SK-MEL-5 (cell line): Measurements from ENCODE around the gene ZSWIM8. TPM values are rescaled to one million over a fixed set of nuclear protein-coding genes. Genes with fewer than 3 reads are reported as not detected.
"Not testable (repeated sequence)": the region's sequence is repeated elsewhere in the genome, so short reads cannot be mapped to it uniquely, and the experiment has no call there.

Source experiments
- DNase-seq: peaks from one replicate; pipeline ENCODE4 v3.0.0-alpha.2; 2016; ENCODE audit warnings: low read depth, low spot score
- in situ Hi-C: cut with HindIII; loops from 2 replicates; pipeline ENCODE4 v1.10.0; 2016; ENCODE audit warnings: low sequenced_read_pairs, high pct_unique_total_duplicates, low pct_unique_long_range_greater_than_20kb
- total RNA-seq: library from RNA; depleted of rRNA; stranded (reverse); fragments of >200 nt; shearing (Covaris generic); gene quantifications from 2 replicates; pipeline ENCODE4 v1.2.3, GENCODE V29; 2014

ZSWIM8 gene
- total RNA-seq, 1 experiment from 2014 or later, result 44.7 TPM

DNA sequence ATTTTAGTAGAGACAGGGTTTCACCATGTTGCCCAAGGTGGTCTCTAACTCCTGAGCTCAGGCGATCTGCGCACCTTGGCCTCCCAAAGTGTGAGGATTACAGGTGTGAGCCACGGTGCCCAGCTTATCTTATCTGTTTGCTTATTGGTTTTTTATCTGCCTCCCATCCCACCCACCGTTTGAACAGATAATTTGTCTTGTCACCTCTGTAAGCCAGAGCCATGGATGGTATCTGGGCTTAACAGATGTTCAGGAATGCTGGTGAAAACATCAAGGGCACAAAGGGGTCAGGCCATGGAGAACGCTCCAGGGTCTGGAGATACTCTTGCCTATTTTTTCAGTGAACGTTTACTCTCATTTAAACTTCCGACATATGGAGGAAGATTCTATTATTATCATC, 38.0 kb downstream of the ZSWIM8 start:
- DNase-seq, result no peak
- in situ Hi-C loops, result no loop called here

DNA sequence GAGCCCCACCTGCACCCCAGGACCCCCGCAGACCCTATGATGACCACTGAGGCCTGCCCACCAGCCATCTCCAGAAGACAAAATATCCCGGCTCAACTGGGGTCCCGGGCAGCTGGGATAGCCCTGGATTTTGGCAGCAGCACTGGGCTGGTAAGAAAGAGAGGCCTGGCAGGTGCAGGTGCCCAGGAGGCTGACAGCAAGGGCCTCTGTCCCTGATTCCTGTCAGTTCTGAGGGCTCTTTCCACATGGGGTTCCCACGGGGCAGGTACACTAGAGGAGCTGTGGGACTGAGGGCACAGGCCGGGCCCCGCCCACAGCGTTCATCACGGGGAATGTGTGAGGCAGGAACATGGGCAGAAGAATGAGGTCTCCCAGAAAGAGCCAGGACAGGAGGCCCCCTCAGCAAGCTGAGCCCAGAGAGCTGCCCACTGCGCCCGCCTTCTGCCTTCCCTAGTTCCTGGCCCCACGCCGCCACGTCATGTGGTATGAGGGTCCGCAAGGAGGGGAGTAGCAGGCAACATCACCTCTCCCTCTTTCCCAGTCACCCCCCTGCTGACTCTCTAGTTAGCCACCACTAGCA, 38.8 kb downstream of the ZSWIM8 start:
- in situ Hi-C loops, result no loop called here
- no peak for DNase-seq

DNA sequence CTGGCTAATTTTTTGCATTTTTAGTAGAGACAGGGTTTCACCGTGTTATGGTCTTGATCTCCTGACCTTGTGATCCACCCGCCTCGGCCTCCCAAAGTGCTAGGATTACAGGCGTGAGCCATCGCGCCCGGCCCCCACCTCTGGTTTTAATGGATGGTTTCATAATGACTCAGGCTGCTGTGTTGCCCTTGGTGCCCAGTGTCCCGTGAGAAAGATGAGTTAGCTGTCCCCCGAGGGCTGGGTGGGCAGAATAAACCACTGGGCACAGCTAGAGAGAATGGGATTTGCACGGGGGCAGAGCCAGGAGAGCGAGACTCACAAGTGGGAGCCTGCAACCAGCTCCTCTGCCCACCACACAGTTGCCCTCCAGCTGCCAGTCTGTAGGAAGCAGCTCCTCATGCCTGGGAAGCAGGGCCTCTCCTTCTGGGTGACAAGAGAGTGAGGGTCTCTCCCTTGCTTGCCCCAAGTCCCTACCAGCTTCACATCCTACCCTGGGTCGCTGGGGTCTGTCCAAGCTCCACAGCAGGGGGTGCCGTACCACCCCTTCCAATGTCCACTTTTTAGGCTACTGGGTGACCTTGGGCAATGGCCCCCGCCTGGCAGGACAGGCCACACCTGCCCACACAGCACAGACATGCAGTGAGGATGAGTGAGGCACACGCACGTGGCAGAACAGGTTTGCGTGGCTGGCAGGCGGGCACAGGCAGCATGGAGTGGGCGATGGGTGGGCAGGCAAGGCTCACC, 42.1 kb downstream of the ZSWIM8 start:
- in situ Hi-C loops, result no loop called here
- DNase-seq, result no peak

DNA sequence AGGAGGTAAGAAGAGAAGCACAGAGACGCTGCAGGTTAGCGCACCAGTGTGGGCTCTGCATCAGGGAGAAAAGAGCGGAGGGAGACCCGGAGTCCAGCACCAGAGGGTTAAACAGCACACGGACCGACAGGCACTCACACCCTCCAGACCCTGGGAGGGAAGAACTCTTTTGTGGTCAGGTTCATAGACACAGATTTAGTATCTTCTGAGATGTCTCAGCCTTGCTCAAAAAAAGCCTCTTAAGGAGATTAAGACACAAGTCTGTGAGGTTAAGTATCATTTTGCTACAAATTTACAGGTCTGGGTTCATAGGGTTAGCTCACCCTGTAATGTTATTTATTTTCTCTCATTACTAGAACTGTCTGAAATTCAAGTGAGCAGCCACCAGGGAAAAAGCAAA, 42.8 kb downstream of the ZSWIM8 start:
- in situ Hi-C loops, result no loop called here
- no peak for DNase-seq

DNA sequence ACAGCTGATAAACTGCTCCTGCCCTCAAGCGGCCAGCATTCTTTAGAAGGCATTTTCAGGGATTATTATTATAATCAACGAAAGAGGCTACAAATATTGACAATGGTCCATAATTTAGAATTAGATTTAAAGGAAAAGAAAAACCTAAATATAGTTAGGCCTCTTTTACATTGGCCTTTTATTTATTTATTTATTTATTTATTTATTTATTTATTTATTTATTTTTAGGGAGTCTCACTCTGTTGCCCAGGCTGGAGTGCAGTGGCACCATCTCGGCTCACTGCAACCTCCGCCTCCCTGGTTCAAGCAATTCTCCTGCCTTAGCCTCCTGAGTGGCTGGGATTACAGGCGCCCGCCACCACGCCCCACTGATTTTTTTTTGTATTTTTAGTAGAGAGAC, 43.7 kb downstream of the ZSWIM8 start:
- DNase-seq, in situ Hi-C loops: not testable (repeated sequence)

DNA sequence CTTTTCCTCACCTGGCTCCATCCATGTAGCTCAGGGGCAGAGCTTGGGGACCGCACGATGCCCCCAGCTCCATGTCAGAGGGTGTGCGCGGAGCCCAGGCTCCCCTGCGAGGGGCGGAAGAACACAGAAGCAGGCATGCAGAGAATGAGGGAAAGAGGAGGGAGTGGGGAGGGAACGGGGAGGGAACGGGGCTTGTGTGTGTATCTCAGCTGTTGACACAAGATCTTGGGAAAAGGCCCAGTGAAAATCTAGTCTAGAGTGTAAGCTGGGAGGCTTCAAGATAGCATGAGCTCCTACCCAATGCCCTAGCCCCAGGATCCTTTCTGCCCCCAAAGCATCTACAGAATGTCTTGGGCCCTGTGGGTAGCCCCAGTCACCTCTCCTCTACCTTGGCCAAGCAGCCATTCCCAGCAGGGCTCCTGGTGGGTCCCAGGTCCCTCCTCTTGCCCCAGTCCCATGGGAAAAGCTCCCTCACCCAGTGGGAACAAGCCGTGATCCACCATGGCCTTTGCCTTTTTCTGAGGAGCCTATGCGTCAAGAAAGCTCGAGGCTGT, 51.1 kb downstream of the ZSWIM8 start:
- no peak for DNase-seq
- in situ Hi-C loops, result no loop called here

DNA sequence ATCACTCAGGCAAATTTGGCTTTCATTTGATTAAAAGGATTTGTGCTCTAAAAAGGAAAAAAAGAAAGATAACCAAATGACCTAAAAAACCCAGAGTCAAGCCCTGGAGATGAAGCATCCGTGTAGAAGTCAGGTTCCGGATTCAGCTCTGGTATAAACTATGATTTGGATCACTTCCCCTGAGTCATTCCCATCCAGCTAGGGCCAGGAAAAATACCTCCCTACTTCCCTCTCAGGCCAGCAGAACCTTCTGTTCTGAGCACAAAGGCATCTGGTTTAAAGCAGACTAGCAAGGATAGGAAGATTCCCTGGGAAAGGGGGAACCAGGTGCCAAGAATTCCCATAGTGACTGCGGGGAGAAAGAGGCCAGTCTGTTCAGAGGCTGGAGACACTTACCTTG, 51.7 kb downstream of the ZSWIM8 start:
- no peak for DNase-seq
- in situ Hi-C loops, result no loop called here

DNA sequence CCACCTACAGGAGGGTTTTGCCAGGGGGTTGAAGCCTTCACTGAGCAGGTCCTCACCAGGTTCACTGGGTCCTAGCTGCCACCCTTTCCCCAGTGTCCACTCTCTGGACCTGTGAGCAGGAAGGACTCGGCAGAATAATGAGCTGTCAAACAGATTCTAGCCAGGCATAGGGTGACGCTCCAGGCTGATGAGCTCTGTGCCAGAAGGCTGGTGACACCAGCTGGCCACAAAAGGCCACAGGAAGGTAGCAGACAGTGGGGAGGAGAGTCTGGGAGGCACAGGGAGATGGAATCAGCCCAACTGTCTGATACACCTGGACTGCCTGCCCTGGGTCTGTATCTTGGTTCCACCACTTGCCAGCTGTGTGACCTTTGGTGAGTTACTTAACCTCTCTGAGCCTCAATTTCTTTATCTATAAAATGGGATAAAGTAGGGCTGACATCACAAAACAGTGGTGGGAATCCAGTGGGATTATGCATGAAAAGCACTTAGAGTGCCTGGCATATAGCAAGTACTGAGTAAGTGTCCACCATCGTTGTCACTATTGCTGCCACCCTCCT, 52.7 kb downstream of the ZSWIM8 start:
- DNase-seq, result no peak
- in situ Hi-C loops, result no loop called here

DNA sequence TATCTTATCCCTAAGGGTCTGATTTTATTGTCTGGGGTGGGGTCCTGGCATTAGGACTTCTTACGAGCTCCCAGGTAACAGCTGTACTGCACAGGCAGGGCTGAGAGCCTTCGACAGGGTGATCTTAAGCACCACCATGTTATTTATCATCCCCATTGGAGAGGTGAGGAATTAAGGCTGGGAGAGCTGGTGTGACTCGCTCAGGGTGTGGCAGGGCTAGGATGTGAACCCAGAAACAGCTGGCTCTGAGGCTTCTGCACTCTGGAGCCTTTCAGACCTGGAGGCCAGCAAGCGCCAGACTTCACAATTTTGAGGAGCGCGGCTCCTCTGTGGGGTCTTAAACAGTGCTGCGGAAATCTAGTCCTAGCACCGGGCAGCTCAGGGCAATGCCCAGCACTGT, 53.4 kb downstream of the ZSWIM8 start:
- in situ Hi-C loops, result no loop called here

DNA sequence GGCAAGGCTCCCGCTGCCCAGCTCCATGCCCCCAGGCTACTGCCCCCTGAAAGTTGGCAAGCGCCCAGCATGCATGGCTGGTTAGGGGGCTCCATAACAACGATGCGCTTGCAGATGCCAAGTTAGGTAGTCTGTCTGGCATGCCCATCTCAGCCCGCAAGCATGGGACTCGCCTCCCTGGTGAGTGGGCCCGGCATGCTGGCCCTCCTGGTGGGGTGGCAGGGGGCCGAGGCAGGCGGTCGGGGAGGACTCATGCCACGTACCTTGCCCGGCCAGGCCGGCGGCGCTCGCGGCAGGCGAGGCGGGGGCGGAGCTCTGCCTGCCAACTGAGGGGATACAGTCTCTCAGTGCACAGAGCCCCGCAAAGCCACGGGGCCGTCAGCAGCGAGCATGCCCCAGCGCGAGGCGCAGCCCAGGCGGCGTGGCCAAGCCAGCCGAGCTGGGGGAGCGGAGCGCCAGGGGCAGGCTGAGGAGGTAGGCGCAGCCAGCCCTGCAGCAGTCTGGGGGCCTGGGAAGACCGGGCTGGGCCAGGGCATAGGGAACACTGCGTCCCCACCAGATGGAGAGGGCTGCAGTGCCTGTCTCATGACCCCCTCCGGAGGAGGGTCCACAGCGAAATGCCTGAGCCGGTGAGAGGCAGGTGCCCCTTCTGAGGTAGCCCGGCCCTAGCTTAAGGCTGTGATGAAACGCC, 54.0 kb downstream of the ZSWIM8 start:
- DNase-seq, result no peak
- in situ Hi-C loops, result no loop called here

More for the DNA sequence above, 53.4 kb downstream of the ZSWIM8 start:
- DNase-seq, result no peak

DNA sequence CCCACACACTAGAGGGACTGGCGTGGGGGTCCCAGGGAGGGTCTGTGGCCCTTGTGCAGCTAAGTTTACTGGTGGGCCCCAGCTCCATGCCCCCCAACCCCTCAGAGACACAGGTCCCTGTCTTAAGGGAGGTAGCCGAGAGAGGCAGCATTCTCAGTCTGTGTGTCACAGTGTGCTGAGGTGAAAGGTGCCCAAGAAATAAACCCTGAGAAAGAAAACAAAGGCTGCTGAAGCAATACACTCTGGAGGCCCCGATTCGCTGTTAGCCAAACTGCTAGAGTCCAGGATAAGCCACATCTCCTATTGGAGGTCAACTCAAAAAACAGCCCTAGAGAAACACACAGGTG, 54.6 kb downstream of the ZSWIM8 start:
- no peak for DNase-seq

DNA sequence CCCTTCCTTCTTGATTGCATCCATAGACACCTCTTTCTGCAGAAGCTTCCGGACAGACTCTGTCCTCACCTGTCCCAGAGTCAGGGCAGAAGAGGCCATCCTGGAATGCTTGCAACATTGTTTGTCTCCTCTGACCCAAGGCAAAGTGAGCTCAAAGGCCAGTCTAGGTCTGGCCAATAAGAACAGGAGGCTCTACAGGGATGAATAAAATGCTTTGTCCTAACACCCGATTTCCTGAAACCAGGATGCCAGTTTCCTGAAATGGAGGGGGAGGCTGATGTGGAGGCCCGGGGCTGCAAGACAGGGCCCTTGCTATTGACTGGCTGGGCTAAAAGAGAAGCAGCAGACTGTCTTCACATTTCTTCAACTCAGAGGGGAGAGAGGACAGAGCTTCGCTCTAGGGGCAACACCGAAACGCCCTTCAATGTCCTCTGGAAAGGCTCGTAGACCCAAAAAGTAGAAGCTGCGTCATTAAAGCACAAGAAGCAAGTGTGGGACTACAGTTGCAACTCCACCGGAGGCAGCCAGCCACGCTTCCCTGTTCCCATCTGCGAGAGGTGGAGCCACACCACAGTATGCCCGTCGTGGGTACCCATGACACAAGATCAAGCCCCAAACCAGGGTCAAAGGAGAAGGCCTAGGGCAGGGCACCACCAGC, 55.1 kb downstream of the ZSWIM8 start:
- in situ Hi-C loops, result no loop called here

More for the DNA sequence above, 54.6 kb downstream of the ZSWIM8 start:
- in situ Hi-C loops, result no loop called here

DNA sequence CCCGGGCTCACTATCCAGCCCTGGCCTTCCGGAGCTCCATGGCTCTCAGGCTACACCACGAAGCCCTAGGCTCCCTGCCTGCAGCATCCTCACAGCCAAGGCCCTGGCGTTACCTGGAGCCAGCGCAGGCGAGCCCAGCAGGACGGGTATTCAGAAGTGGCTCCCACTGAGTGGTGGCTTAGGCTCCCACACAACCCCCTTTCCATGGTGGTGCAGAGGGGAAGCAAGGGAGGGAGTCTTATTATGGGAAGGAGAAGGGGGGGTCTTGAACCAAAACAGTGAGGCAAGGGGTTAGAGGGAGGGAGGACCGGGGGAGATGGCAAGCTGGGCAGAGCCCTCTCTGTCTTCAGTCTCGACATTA, 55.6 kb downstream of the ZSWIM8 start:
- in situ Hi-C loops, result no loop called here
- no peak for DNase-seq

More for the DNA sequence above, 55.1 kb downstream of the ZSWIM8 start:
- no peak for DNase-seq

DNA sequence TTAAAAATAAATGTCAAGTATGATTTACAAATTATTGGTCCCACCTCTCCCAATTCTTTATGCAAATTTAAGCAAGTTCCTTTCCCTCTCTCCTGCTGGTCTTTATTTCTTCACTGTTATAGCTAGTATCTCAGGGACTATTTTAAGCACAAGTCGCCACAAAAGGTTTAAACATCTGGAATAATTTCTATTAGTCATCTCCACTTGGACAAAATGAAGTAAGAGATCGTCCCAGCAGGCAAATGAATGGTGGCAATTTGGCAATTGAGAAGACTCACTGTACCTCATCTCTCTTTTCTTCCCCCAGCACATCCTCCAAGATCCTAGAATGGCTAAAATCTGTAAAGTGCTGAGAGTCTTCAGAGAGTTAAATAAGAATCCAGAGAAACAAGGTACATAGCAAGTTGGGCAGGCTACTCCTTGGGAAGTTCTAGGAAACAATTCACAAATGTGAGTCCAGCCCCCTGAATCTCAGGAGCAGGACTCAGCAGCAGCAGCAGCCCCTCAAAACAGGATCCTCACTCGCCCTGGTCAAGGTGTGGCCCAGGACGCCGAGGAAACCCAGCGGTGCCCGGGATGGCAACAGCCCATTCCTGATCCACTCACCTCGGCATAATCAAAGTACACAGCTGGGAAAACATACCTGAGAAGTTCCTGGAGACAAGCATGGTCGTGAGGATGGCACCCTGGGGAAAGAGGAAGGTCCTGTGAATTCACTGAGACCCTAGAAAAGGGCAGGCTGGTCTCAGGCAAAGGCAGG, 56.3 kb downstream of the ZSWIM8 start:
- in situ Hi-C loops, result no loop called here
- DNase-seq, result no peak

DNA sequence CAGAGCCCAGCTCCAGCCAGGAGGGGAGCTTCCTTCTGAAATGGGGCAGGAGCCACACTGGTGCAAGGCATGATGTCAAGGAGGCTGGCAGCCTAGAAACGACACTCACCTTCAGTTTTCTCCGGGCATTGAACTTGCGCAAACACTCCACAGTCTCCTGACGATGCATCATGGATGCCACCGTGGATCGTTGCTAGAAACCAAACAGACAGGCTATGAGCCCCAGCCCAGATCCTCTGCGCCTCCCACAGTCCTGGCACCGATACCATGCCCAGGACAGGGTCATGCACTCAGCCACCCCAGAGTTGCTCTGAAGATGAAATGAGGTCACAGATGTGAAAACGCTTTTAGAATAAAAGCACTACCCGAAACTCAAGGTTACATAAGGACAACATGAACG, 56.9 kb downstream of the ZSWIM8 start:
- in situ Hi-C loops, result no loop called here
- no peak for DNase-seq

DNA sequence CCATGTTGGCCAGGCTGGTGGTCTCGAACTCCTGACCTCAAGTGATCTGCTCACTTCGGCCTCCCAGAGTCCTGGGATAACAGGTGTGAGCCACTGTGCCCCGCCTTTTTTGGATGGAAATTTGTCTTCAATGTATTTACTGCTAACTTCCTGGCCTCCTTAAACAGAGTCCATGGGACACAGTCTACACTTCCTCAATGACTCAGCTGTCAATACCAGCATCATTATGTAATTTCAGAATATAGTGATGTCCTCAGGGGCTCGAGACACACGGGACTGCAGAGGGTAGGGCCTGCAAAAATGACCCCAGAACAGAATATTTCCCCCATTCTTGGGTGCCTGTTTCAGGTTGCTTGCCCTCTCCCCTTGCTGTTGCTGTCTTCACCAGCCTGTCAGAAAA, 57.9 kb downstream of the ZSWIM8 start:
- no peak for DNase-seq

DNA sequence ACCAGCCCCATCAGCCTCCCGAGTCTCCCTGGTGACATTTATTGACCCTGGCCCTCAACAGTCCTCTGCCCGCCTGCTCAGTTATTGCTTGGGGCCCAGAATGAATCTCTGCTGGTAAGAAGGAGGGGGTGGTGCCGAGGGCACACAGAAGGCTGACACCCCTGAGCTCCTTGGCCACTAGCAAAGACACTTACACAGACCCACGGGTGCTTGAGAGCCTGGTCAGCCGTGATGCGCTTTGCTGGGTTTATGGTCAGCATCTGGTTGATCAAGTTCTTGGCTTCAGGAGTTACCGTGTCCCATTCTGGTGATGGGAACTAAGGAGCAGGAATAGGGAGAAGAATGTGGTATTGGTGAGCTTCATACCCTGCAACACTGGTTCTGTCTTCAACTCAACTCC, 61.6 kb downstream of the ZSWIM8 start:
- in situ Hi-C loops, result no loop called here
- no peak for DNase-seq

More for the DNA sequence above, 57.9 kb downstream of the ZSWIM8 start:
- in situ Hi-C loops, result no loop called here
